NB4 (cell line): ENCODE measurements around the gene NUS1.

Source experiments
- CTCF ChIP-seq: IDR thresholded peaks from one replicate; pipeline ENCODE4 v1.5.1; 2012; ENCODE audit warnings: low read depth, low read length
- MYC ChIP-seq: IDR thresholded peaks from 2 replicates; pipeline ENCODE4 v1.6.1; 2011; ENCODE audit warnings: low read depth, low read length
- POLR2A ChIP-seq: IDR thresholded peaks from 2 replicates; pipeline ENCODE4 v1.6.1; 2011; ENCODE audit warnings: mild to moderate bottlenecking; ENCODE audit not compliant: insufficient read length; ENCODE audit errors: extremely low read depth
- TF ChIP-seq, protein P1 (sequence below): IDR thresholded peaks from 2 replicates; pipeline ENCODE4 v1.6.1; 2011; ENCODE audit warnings: low read depth, low read length

DNA sequence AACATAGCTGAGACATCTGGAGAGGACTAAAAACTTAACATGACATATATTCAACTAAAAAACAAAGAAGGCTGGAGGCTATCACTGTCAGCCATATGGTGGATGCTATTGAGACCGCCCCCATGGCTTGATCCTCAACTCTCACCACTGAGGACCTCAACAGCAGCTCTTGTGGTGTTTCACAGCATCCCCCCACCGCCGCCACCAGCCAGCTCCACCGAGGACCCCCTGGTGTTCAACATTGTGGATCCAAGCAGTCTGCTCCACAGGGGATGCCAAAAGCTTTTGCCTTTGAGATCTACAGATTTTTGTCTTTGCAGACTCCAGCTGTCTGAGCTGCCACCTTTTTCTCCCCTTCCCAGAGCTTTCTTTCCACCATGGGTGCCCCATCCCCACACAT, 64.6 kb downstream of the NUS1 start:
- TF ChIP-seq POLR2A: no peak
- TF ChIP-seq CTCF: no peak
- TF ChIP-seq, protein P1, sequence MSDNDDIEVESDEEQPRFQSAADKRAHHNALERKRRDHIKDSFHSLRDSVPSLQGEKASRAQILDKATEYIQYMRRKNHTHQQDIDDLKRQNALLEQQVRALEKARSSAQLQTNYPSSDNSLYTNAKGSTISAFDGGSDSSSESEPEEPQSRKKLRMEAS: no peak
- no peak for TF ChIP-seq MYC
